Nephron (organoid): ENCODE data around the gene DNAJC15.

Experiments
- H3K27ac Mint-ChIP-seq, 3 experiments: 2 replicates each; pipeline ENCODE4 v1.8.0; 2020; ENCODE audit warnings: mixed read lengths in 3 of 3, mild to moderate bottlenecking in 2 of 3, moderate library complexity in 1 of 3
- H3K27me3 Mint-ChIP-seq: 2 replicates; pipeline ENCODE4 v1.8.0; 2021; ENCODE audit warnings: low read depth, mild to moderate bottlenecking, moderate library complexity, mixed read lengths
- H3K36me3 Mint-ChIP-seq: 2 replicates; pipeline ENCODE4 v1.8.0; 2020; ENCODE audit warnings: low read depth, mixed read lengths
- H3K4me1 Mint-ChIP-seq: 2 replicates; pipeline ENCODE4 v1.8.0; 2020; ENCODE audit warnings: mixed read lengths
- H3K4me3 Mint-ChIP-seq, 3 experiments: 2 replicates each; pipeline ENCODE4 v1.8.0; 2020; ENCODE audit warnings: mild to moderate bottlenecking in 3 of 3, mixed read lengths in 3 of 3, moderate library complexity in 2 of 3
- H3K9me3 Mint-ChIP-seq: 2 replicates; pipeline ENCODE4 v1.8.0; 2020; ENCODE audit warnings: mixed read lengths
- TF ChIP-seq, protein P1 (sequence below), 3 experiments: fragments of 200-600 bp; sonication (generic); IDR thresholded peaks; one replicate each; pipeline ENCODE4 v1.5.0; 2021; ENCODE audit warnings: antibody characterized with exemption in 3 of 3; ENCODE audit not compliant: unreplicated experiment in 3 of 3

Gene DNAJC15

DNA sequence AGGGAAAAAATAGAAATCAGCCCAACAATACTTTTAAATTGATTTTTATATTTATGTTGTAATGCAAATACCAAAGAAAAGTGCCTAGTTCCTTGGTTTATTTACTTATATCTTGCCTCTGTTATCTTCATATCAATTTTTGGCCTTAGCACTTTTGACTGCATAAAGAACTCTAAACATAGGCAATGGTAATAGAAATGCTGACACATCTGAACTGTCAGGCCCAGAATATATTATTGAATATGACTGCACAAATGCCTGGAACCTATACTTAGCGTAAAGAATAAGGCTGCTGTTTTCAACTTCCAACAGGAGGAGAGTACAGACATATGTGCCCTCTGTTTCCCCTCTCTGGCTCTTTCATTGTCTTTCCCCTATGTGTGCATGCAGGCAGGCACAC, 91.1 kb downstream of the DNAJC15 start:
- Mint-ChIP-seq H3K36me3 (no peaks in the 10 kb centered on the region), H3K4me3 (no peak overlapping the region), H3K27me3 (peaks cover under 1% of the 10 kb centered on the region), H3K4me1 (peaks cover 11% of the 10 kb centered on the region), H3K27ac (peak overlapping the region in 2 of 3 experiments; percentile 0 to 56), H3K9me3 (no peaks in the 10 kb centered on the region)
- TF ChIP-seq, protein P1, sequence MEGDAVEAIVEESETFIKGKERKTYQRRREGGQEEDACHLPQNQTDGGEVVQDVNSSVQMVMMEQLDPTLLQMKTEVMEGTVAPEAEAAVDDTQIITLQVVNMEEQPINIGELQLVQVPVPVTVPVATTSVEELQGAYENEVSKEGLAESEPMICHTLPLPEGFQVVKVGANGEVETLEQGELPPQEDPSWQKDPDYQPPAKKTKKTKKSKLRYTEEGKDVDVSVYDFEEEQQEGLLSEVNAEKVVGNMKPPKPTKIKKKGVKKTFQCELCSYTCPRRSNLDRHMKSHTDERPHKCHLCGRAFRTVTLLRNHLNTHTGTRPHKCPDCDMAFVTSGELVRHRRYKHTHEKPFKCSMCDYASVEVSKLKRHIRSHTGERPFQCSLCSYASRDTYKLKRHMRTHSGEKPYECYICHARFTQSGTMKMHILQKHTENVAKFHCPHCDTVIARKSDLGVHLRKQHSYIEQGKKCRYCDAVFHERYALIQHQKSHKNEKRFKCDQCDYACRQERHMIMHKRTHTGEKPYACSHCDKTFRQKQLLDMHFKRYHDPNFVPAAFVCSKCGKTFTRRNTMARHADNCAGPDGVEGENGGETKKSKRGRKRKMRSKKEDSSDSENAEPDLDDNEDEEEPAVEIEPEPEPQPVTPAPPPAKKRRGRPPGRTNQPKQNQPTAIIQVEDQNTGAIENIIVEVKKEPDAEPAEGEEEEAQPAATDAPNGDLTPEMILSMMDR (IDR thresholded peaks at IDR 0.05; ENCODE audit: unreplicated experiment in 3 of 3), result no peak

DNA sequence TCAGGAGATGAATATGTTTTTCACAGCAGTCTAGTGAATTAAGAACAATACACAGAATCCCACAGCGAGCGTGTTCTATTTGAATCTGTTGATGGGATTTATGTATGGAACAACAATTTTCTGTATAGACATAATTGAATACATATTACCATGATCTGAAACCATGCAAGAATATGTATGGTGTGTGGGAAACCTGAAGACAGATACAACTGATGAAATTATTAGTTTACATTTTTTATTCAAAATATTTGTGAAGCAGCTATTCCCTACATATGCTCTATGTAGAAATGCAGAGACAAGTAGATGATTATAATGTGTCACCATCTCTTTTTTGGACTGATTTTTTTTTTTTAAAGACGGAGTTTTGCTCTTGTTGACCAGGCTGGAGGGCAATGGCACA, 91.8 kb downstream of the DNAJC15 start:
- Mint-ChIP-seq H3K4me1 (peaks cover 11% of the 10 kb centered on the region), H3K4me3 (no peak overlapping the region), H3K27ac (no peak overlapping the region), H3K27me3 (peaks cover 4% of the 10 kb centered on the region), H3K36me3 (no peaks in the 10 kb centered on the region), H3K9me3 (no peaks in the 10 kb centered on the region)
- TF ChIP-seq, protein P1 (IDR thresholded peaks at IDR 0.05; ENCODE audit: unreplicated experiment in 3 of 3), result no peak

DNA sequence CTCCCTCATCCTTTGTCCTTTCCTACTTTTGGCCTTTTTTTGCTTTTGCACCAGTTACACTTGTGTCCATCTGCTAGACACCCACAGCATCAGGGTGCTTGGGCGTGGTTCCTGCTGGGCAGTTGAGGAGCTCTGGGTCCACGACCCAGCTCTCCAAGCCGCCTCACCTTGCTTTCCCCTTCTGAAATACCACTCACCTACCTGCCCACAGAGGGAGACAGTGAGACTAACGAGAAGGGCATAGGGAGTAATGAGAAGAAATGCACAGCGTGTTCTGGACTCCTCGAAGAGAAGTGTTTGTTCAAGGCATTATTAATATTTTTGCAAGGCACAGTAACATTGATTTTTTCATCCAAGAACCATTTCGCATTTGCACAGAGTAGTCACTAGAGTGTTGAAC, 92.9 kb downstream of the DNAJC15 start:
- Mint-ChIP-seq H3K4me1 (peaks cover 11% of the 10 kb centered on the region), H3K36me3 (no peaks in the 10 kb centered on the region), H3K9me3 (no peaks in the 10 kb centered on the region), H3K27ac (no peak overlapping the region), H3K27me3 (peaks cover 8% of the 10 kb centered on the region), H3K4me3 (no peak overlapping the region)
- TF ChIP-seq, protein P1 (IDR thresholded peaks at IDR 0.05; ENCODE audit: unreplicated experiment in 3 of 3), result no peak

DNA sequence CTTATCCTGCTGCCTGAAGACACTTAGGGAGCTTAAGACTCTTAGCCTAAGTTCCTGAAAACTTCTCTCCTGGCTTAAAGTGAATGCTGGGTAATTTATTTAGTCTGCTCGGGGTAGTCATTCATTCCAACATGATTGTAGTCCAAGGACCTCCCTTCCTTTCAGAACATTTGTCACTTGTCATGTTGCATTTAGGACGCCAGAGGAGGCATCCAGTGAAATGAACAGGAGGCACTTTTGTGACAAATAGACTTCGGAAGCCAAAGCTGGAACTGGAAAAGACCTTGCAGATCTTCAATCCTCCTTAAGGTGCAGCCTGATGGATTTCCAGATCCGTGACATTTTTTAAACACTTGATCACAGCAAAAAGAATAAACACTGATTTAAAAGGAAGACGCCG, 95.1 kb downstream of the DNAJC15 start:
- Mint-ChIP-seq H3K27ac (no peak overlapping the region), H3K4me3 (no peak overlapping the region), H3K4me1 (peaks cover 29% of the 10 kb centered on the region), H3K27me3 (peaks cover 8% of the 10 kb centered on the region), H3K9me3 (no peaks in the 10 kb centered on the region), H3K36me3 (no peaks in the 10 kb centered on the region)
- TF ChIP-seq, protein P1 (IDR thresholded peaks at IDR 0.05; ENCODE audit: unreplicated experiment in 3 of 3), result no peak

DNA sequence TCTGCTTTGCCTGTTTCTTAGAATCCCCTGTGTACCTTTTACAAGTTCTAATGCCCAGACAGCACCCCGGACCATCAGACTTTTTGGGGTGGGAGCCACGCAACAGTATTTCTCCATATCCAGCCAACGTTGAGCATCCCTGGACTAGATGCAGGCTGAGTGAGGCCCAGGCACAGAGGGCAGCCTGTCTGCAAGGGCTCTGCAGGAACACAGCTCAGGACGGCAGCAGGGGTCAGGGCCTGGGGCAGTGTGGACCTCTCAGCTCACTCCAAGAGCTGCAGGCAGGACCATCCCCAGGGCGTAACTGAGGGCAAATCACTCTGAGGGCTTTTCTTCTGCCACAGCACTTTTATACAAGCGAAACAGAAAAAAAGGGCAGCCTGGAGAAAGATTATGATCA, 95.8 kb downstream of the DNAJC15 start:
- Mint-ChIP-seq H3K27ac (no peak overlapping the region), H3K4me1 (peaks cover 30% of the 10 kb centered on the region), H3K27me3 (peaks cover 8% of the 10 kb centered on the region), H3K4me3 (no peak overlapping the region), H3K36me3 (no peaks in the 10 kb centered on the region), H3K9me3 (no peaks in the 10 kb centered on the region)
- TF ChIP-seq, protein P1 (IDR thresholded peaks at IDR 0.05; ENCODE audit: unreplicated experiment in 3 of 3), result no peak

DNA sequence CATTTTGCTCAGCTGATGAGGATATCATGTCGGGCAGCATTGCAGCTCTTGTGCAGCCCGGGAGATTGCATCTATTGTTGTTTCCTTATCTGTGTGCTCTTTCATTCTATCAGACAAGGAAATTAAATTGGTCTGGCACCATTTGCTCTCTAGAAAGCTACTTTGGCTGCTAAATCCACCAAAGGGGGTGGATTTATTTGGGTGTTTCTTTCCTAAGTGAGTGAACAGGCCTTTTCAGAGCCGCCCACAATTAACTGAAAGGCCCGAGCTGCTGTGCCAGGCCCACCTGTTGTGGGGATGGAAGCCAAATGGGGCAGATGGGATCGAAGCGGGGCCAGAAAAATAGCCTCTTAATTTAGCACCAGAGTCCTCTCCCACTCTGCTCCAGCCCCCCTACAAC, 99.4 kb downstream of the DNAJC15 start:
- Mint-ChIP-seq H3K36me3 (no peaks in the 10 kb centered on the region), H3K4me3 (no peak overlapping the region), H3K27ac (peak overlapping the region in 1 of 3 experiments; percentile 75), H3K9me3 (no peaks in the 10 kb centered on the region), H3K27me3 (peaks cover 8% of the 10 kb centered on the region), H3K4me1 (peaks cover 39% of the 10 kb centered on the region)
- TF ChIP-seq, protein P1 (IDR thresholded peaks at IDR 0.05; ENCODE audit: unreplicated experiment in 3 of 3), result no peak
